ENCODE data around the gene MCTP2.

- TF ChIP-seq CTCF (IDR thresholded peaks at IDR 0.05) (no peak), POLR2A (IDR thresholded peaks at IDR 0.05) (no peak)
These were observed 166.0 kb downstream of the MCTP2 start for GRCh38 chr15:94397337-94397736.
